ENCODE data around the gene MIPOL1.
"Not testable (repeated sequence)": the region's sequence is repeated elsewhere in the genome, so short reads cannot be mapped to it uniquely, and the experiment has no call there.

Gene MIPOL1

DNA sequence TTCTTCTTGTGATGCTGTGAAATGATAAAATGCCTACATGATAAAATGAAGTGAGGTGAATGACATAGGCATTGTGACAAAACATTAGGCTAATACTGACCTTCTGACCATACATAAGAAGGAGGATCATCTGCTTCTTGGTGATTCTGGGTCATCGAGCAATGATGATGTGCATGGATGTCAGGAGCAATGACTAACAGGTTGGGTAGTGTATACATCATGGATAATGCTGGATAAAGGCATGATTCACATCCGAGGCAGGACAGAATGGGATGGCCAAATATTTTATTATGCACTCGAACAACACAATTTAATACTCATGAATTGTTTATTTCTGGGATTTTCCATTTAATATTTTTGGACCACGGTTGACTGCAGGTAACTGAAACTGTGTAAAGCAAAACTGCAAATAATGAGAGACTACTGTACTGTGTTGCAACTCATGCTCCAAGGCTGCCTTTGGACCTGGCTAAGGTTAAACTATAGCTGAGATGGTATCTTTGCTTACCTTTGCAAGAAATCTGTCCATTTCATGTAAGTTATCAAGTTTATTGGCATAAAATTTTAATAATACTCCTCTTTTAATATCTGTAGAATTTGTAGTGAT is 17.7 kb upstream of the MIPOL1 start (continued):
- TF ChIP-seq, protein P1, sequence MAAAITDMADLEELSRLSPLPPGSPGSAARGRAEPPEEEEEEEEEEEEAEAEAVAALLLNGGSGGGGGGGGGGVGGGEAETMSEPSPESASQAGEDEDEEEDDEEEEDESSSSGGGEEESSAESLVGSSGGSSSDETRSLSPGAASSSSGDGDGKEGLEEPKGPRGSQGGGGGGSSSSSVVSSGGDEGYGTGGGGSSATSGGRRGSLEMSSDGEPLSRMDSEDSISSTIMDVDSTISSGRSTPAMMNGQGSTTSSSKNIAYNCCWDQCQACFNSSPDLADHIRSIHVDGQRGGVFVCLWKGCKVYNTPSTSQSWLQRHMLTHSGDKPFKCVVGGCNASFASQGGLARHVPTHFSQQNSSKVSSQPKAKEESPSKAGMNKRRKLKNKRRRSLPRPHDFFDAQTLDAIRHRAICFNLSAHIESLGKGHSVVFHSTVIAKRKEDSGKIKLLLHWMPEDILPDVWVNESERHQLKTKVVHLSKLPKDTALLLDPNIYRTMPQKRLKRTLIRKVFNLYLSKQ (tag by site-specific recombination; IDR thresholded peaks at IDR 0.05; ENCODE audit: borderline replicate concordance): no peak
- TF ChIP-seq ZBTB21 (tag by site-specific recombination; IDR thresholded peaks at IDR 0.05) (no peak), ZNF114 (tag by site-specific recombination; IDR thresholded peaks at IDR 0.05) (no peak)
- TF ChIP-seq, protein P2, sequence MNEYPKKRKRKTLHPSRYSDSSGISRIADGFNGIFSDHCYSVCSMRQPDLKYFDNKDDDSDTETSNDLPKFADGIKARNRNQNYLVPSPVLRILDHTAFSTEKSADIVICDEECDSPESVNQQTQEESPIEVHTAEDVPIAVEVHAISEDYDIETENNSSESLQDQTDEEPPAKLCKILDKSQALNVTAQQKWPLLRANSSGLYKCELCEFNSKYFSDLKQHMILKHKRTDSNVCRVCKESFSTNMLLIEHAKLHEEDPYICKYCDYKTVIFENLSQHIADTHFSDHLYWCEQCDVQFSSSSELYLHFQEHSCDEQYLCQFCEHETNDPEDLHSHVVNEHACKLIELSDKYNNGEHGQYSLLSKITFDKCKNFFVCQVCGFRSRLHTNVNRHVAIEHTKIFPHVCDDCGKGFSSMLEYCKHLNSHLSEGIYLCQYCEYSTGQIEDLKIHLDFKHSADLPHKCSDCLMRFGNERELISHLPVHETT (tag by site-specific recombination; IDR thresholded peaks at IDR 0.05): no peak

DNA sequence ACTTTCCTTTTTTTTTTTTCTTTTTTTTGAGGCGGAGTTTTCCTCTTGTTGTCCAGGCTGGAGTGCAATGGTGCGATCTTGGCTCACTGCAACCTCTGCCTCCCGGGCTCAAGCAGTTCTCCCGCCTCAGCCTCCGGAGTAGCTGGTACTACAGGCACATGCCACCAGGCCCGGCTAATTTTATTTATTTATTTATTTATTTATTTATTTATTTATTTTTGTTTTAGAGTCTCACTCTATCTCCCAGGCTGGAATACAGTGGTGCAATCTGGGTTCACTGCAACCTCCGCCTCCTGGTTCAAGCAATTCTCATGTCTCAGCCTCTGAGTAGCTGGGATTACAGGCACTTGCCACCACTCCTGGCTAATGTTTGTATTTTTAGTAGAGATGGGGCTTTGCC is 16.9 kb upstream of the MIPOL1 start:
- POLR2A ChIA-PET: interaction anchor here (1.0 kb wide), 1 partner anchor 9 kb away, joined by 3 read pairs; the partner anchor contains the start of gene SLC25A21
- TF ChIP-seq ZBTB11 (tag by site-specific recombination; conservative IDR thresholded peaks at IDR 0.05; ENCODE audit: low read depth): peak; percentile 42; the same call in 1 of the 2 replicates
- TF ChIP-seq ZNF433 (tag by site-specific recombination; IDR thresholded peaks at IDR 0.05; ENCODE audit: low read depth): peak; percentile 30; the same call in 1 of the 2 replicates
- TF ChIP-seq ZNF140 (tag by site-specific recombination; IDR thresholded peaks at IDR 0.05): peak; percentile 21; the same call in 1 of the 2 replicates
- peak; percentile 69 for TF ChIP-seq ZNF426 (tag by site-specific recombination; IDR thresholded peaks at IDR 0.05)
- peak; percentile 51; the same call in 1 of the 2 replicates for TF ChIP-seq ZBTB8A (tag by site-specific recombination; IDR thresholded peaks at IDR 0.05)
- TF ChIP-seq ZNF791 (tag by site-specific recombination; IDR thresholded peaks at IDR 0.05): 0 out of 2 replicates have a peak, but pooled peaks have one; percentile 24
- TF ChIP-seq ZNF510 (tag by site-specific recombination; IDR thresholded peaks at IDR 0.05; ENCODE audit: insufficient replicate concordance): peak; percentile 67
- peak; percentile 53 for TF ChIP-seq ZNF555 (tag by site-specific recombination; conservative IDR thresholded peaks at IDR 0.05)
- peak; percentile 40; the same call in 1 of the 2 replicates for TF ChIP-seq ZNF560 (tag by site-specific recombination; IDR thresholded peaks at IDR 0.05; ENCODE audit: borderline replicate concordance)
- peak; percentile 83; the same call in 1 of the 2 replicates for TF ChIP-seq ZNF394 (tag by site-specific recombination; IDR thresholded peaks at IDR 0.05; ENCODE audit: borderline replicate concordance)
- TF ChIP-seq REST (tag by site-specific recombination; IDR thresholded peaks at IDR 0.05): 0 out of 2 replicates have a peak, but pooled peaks have one; percentile 21
- TF ChIP-seq ZNF623 (tag by site-specific recombination; IDR thresholded peaks at IDR 0.05): peak; percentile 48
- TF ChIP-seq, protein P3, sequence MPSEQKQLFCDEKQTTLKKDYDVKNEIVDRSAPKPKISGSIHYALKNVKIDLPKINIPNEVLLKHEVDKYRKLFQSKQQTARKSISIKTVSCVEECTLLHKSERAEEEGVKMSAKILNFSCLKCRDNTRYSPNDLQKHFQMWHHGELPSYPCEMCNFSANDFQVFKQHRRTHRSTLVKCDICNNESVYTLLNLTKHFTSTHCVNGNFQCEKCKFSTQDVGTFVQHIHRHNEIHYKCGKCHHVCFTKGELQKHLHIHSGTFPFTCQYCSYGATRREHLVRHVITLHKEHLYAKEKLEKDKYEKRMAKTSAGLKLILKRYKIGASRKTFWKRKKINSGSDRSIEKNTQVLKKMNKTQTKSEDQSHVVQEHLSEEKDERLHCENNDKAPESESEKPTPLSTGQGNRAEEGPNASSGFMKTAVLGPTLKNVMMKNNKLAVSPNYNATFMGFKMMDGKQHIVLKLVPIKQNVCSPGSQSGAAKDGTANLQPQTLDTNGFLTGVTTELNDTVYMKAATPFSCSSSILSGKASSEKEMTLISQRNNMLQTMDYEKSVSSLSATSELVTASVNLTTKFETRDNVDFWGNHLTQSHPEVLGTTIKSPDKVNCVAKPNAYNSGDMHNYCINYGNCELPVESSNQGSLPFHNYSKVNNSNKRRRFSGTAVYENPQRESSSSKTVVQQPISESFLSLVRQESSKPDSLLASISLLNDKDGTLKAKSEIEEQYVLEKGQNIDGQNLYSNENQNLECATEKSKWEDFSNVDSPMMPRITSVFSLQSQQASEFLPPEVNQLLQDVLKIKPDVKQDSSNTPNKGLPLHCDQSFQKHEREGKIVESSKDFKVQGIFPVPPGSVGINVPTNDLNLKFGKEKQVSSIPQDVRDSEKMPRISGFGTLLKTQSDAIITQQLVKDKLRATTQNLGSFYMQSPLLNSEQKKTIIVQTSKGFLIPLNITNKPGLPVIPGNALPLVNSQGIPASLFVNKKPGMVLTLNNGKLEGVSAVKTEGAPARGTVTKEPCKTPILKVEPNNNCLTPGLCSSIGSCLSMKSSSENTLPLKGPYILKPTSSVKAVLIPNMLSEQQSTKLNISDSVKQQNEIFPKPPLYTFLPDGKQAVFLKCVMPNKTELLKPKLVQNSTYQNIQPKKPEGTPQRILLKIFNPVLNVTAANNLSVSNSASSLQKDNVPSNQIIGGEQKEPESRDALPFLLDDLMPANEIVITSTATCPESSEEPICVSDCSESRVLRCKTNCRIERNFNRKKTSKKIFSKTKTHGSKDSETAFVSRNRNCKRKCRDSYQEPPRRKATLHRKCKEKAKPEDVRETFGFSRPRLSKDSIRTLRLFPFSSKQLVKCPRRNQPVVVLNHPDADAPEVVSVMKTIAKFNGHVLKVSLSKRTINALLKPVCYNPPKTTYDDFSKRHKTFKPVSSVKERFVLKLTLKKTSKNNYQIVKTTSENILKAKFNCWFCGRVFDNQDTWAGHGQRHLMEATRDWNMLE (tag by site-specific recombination; conservative IDR thresholded peaks at IDR 0.05; ENCODE audit: low read depth): peak; percentile 80
- H3K4me1 ChIP-seq (ENCODE audit: control insufficient read depth, insufficient read depth, low read length); CTCF ChIA-PET; H3K9me3 ChIP-seq (ENCODE audit: control insufficient read depth, insufficient read depth, low read depth, low read length); H3K4me3 ChIP-seq (ENCODE audit: low read depth, low read length); H3K36me3 ChIP-seq (ENCODE audit: control insufficient read depth in 2 of 2, insufficient read depth in 1 of 2, low read length in 2 of 2); H3K27ac ChIP-seq (ENCODE audit: extremely low read depth, low read depth, low read length): not testable (repeated sequence)
